Measurements from ENCODE around the gene RNPEP. TPM values are rescaled to one million over a fixed set of nuclear protein-coding genes. Genes with fewer than 3 reads are reported as not detected.

The RNPEP gene
- total and polyA plus RNA-seq, 2 of the 13 experiments (the other 11 are each of a cell fraction or from before 2014, with no cell fraction given): 20.6 to 38.4 TPM

GRCh38 chr1:201941420-201942128, 40.9 kb upstream of the RNPEP start (continued):
- no peak for TF ChIP-seq ADNP (CRISPR knock-in tag; IDR thresholded peaks at IDR 0.05)
- no peak for TF ChIP-seq CEBPB (IDR thresholded peaks at IDR 0.05; ENCODE audit: borderline replicate concordance, low read depth, low read length)
- TF ChIP-seq HMGA1 (CRISPR knock-in tag; conservative IDR thresholded peaks at IDR 0.05): no peak
- TF ChIP-seq ZBTB42 (CRISPR knock-in tag; IDR thresholded peaks at IDR 0.05): no peak; the same call in 1 of the 2 replicates
- TF ChIP-seq ZNF337 (CRISPR knock-in tag; IDR thresholded peaks at IDR 0.05; ENCODE audit: borderline replicate concordance, low read depth): no peak
- no peak for TF ChIP-seq SOX13 (IDR thresholded peaks at IDR 0.05)
- no peak; a peak in 1 of 4 replicates for TF ChIP-seq SOX13 (CRISPR knock-in tag; conservative IDR thresholded peaks at IDR 0.05 in 1 of 2, IDR thresholded peaks at IDR 0.05 in 1 of 2)
- no peak for TF ChIP-seq ZNF83 (CRISPR knock-in tag; IDR thresholded peaks at IDR 0.05; ENCODE audit: borderline replicate concordance)
- TF ChIP-seq FOXK1 (CRISPR knock-in tag; IDR thresholded peaks at IDR 0.05; ENCODE audit: borderline replicate concordance, low read depth): no peak
- TF ChIP-seq ZFP36L2 (CRISPR knock-in tag; IDR thresholded peaks at IDR 0.05): no peak
- no peak for TF ChIP-seq ZNF335 (CRISPR knock-in tag; IDR thresholded peaks at IDR 0.05)
- TF ChIP-seq TARDBP (CRISPR knock-in tag; IDR thresholded peaks at IDR 0.05): no peak
- TF ChIP-seq ZHX1 (CRISPR knock-in tag; IDR thresholded peaks at IDR 0.05; ENCODE audit: low read depth): no peak
- no peak for TF ChIP-seq AKAP8 (CRISPR knock-in tag; IDR thresholded peaks at IDR 0.05)
- no peak for TF ChIP-seq CSRNP1 (CRISPR knock-in tag; IDR thresholded peaks at IDR 0.05)
- TF ChIP-seq ISX (CRISPR knock-in tag; conservative IDR thresholded peaks at IDR 0.05): no peak
- TF ChIP-seq CENPX (CRISPR knock-in tag; IDR thresholded peaks at IDR 0.05): no peak
- TF ChIP-seq FOSL2 (CRISPR knock-in tag; IDR thresholded peaks at IDR 0.05): no peak
- no peak for TF ChIP-seq KAT8 (CRISPR knock-in tag; IDR thresholded peaks at IDR 0.05)
- no peak for TF ChIP-seq DNMT1 (CRISPR knock-in tag; IDR thresholded peaks at IDR 0.05)
- no peak for TF ChIP-seq TBX3 (IDR thresholded peaks at IDR 0.05; ENCODE audit: borderline replicate concordance)
- no peak for TF ChIP-seq SNAPC5 (CRISPR knock-in tag; IDR thresholded peaks at IDR 0.05; ENCODE audit: borderline replicate concordance)
- no peak for TF ChIP-seq CREB3 (CRISPR knock-in tag; IDR thresholded peaks at IDR 0.05)
- no peak for TF ChIP-seq ZFP37 (CRISPR knock-in tag; IDR thresholded peaks at IDR 0.05; ENCODE audit: borderline replicate concordance)
- peak; percentile 92 for TF ChIP-seq PITX1 (CRISPR knock-in tag; IDR thresholded peaks at IDR 0.05)
- no peak for TF ChIP-seq SIN3A (IDR thresholded peaks at IDR 0.05; ENCODE audit: borderline replicate concordance, low read depth, low read length)
- TF ChIP-seq RXRA (CRISPR knock-in tag; IDR thresholded peaks at IDR 0.05): 0 out of 2 replicates have a peak, but pooled peaks have one; percentile 22

Data from HepG2 (cell line).